ENCODE data around the gene PNPLA8. TPM values are rescaled to one million over a fixed set of nuclear protein-coding genes. Genes with fewer than 3 reads are reported as not detected.

Gene PNPLA8
- total and polyA plus RNA-seq, 4 donors, result 41.8 to 82.4 (median 58.5) TPM

- no peaks in the 10 kb centered on the region for H3K36me3 ChIP-seq (ENCODE audit: control insufficient read depth, insufficient read depth, low read length)
- H3K27ac ChIP-seq (ENCODE audit: low read depth, low read length), result peak overlapping the region; percentile 31
- no peak for DNase-seq (ENCODE audit: low read depth in 4 of 6, low spot score in 6 of 6)
- no peaks in the 10 kb centered on the region for H3K27me3 ChIP-seq (ENCODE audit: control insufficient read depth, insufficient read depth, low read length)
- 6% methylated on average over 2 of the region's 4 CpGs for WGBS (ENCODE audit: insufficient coverage)
- peaks cover 4% of the 10 kb centered on the region for H3K4me1 ChIP-seq (ENCODE audit: control insufficient read depth, insufficient read depth, low read length)
- H3K4me3 ChIP-seq (ENCODE audit: low read depth, low read length), result peak overlapping the region; percentile 67
- no peaks in the 10 kb centered on the region for H3K9me3 ChIP-seq (ENCODE audit: control insufficient read depth, insufficient read depth, low read length)
Measured at GRCh38 chr7:108454317-108454673, 71.6 kb downstream of the PNPLA8 start.

GRCh38 chr7:108453320-108453719 lies 72.6 kb downstream of the PNPLA8 start:
- no peak overlapping the region for H3K4me3 ChIP-seq (ENCODE audit: low read depth, low read length)
- no peaks in the 10 kb centered on the region for H3K9me3 ChIP-seq (ENCODE audit: control insufficient read depth, insufficient read depth, low read length)
- no peaks in the 10 kb centered on the region for H3K36me3 ChIP-seq (ENCODE audit: control insufficient read depth, insufficient read depth, low read length)
- H3K4me1 ChIP-seq (ENCODE audit: control insufficient read depth, insufficient read depth, low read length), result peaks cover 8% of the 10 kb centered on the region
- no CpG with 5 or more reads among the region's 4 CpGs for WGBS (ENCODE audit: insufficient coverage)
- no peak for DNase-seq (ENCODE audit: low read depth in 4 of 6, low spot score in 6 of 6)
- H3K27me3 ChIP-seq (ENCODE audit: control insufficient read depth, insufficient read depth, low read length), result no peaks in the 10 kb centered on the region
- H3K27ac ChIP-seq (ENCODE audit: low read depth, low read length), result no peak overlapping the region

- Histone ChIP-seq H3K36me3 (ENCODE audit: control insufficient read depth, insufficient read depth, low read length) (no peaks in the 10 kb centered on the region), H3K27ac (ENCODE audit: low read depth, low read length) (no peak overlapping the region), H3K27me3 (ENCODE audit: control insufficient read depth, insufficient read depth, low read length) (no peaks in the 10 kb centered on the region), H3K4me3 (ENCODE audit: low read depth, low read length) (no peak overlapping the region), H3K9me3 (ENCODE audit: control insufficient read depth, insufficient read depth, low read length) (no peaks in the 10 kb centered on the region), H3K4me1 (ENCODE audit: control insufficient read depth, insufficient read depth, low read length) (peaks cover 8% of the 10 kb centered on the region)
- 43% methylated on average over 1 of the region's 2 CpGs for WGBS (ENCODE audit: insufficient coverage)
- DNase-seq (ENCODE audit: low read depth in 4 of 6, low spot score in 6 of 6), result peak in 2 of 6 donors; percentile 53 to 61
Measured at GRCh38 chr7:108452707-108453106, 73.2 kb downstream of the PNPLA8 start.

GRCh38 chr7:108451296-108451848 lies 74.6 kb downstream of the PNPLA8 start:
- H3K4me3 ChIP-seq (ENCODE audit: low read depth, low read length), result no peak overlapping the region
- WGBS (ENCODE audit: insufficient coverage), result no CpG with 5 or more reads among the region's 2 CpGs
- H3K36me3 ChIP-seq (ENCODE audit: control insufficient read depth, insufficient read depth, low read length), result no peaks in the 10 kb centered on the region
- H3K4me1 ChIP-seq (ENCODE audit: control insufficient read depth, insufficient read depth, low read length), result peaks cover 8% of the 10 kb centered on the region
- no peak for DNase-seq (ENCODE audit: low read depth in 4 of 6, low spot score in 6 of 6)
- no peaks in the 10 kb centered on the region for H3K9me3 ChIP-seq (ENCODE audit: control insufficient read depth, insufficient read depth, low read length)
- H3K27me3 ChIP-seq (ENCODE audit: control insufficient read depth, insufficient read depth, low read length), result no peaks in the 10 kb centered on the region
- H3K27ac ChIP-seq (ENCODE audit: low read depth, low read length), result no peak overlapping the region

- DNase-seq (ENCODE audit: low read depth in 4 of 6, low spot score in 6 of 6), result peak in 1 of 6 donors; percentile 54
- no peaks in the 10 kb centered on the region for H3K9me3 ChIP-seq (ENCODE audit: control insufficient read depth, insufficient read depth, low read length)
- no peaks in the 10 kb centered on the region for H3K36me3 ChIP-seq (ENCODE audit: control insufficient read depth, insufficient read depth, low read length)
- H3K4me3 ChIP-seq (ENCODE audit: low read depth, low read length), result no peak overlapping the region
- WGBS (ENCODE audit: insufficient coverage), result no CpG with 5 or more reads among the region's 1 CpG
- peaks cover 6% of the 10 kb centered on the region for H3K4me1 ChIP-seq (ENCODE audit: control insufficient read depth, insufficient read depth, low read length)
- H3K27me3 ChIP-seq (ENCODE audit: control insufficient read depth, insufficient read depth, low read length), result no peaks in the 10 kb centered on the region
- no peak overlapping the region for H3K27ac ChIP-seq (ENCODE audit: low read depth, low read length)
Measured at GRCh38 chr7:108450160-108450559, 75.8 kb downstream of the PNPLA8 start.

GRCh38 chr7:108449521-108449920 lies 76.4 kb downstream of the PNPLA8 start:
- Histone ChIP-seq H3K4me3 (ENCODE audit: low read depth, low read length) (no peak overlapping the region), H3K27ac (ENCODE audit: low read depth, low read length) (peak overlapping the region; percentile 72), H3K36me3 (ENCODE audit: control insufficient read depth, insufficient read depth, low read length) (no peaks in the 10 kb centered on the region), H3K4me1 (ENCODE audit: control insufficient read depth, insufficient read depth, low read length) (peaks cover 6% of the 10 kb centered on the region), H3K9me3 (ENCODE audit: control insufficient read depth, insufficient read depth, low read length) (no peaks in the 10 kb centered on the region), H3K27me3 (ENCODE audit: control insufficient read depth, insufficient read depth, low read length) (no peaks in the 10 kb centered on the region)
- DNase-seq (ENCODE audit: low read depth in 4 of 6, low spot score in 6 of 6), result no peak

- Histone ChIP-seq H3K4me1 (ENCODE audit: control insufficient read depth, insufficient read depth, low read length) (peaks cover 6% of the 10 kb centered on the region), H3K9me3 (ENCODE audit: control insufficient read depth, insufficient read depth, low read length) (no peaks in the 10 kb centered on the region), H3K27ac (ENCODE audit: low read depth, low read length) (peak overlapping the region; percentile 72), H3K4me3 (ENCODE audit: low read depth, low read length) (peak overlapping the region; percentile 7), H3K27me3 (ENCODE audit: control insufficient read depth, insufficient read depth, low read length) (no peaks in the 10 kb centered on the region), H3K36me3 (ENCODE audit: control insufficient read depth, insufficient read depth, low read length) (no peaks in the 10 kb centered on the region)
- DNase-seq (ENCODE audit: low read depth in 4 of 6, low spot score in 6 of 6), result peak in 3 of 6 donors; percentile 36 to 83 (median 70)
- 29% methylated on average over 6 of the region's 11 CpGs for WGBS (ENCODE audit: insufficient coverage)
Measured at GRCh38 chr7:108448584-108449505, 77.1 kb downstream of the PNPLA8 start.

GRCh38 chr7:108442039-108442568 lies 83.8 kb downstream of the PNPLA8 start:
- Histone ChIP-seq H3K4me3 (ENCODE audit: low read depth, low read length) (no peak overlapping the region), H3K36me3 (ENCODE audit: control insufficient read depth, insufficient read depth, low read length) (no peaks in the 10 kb centered on the region), H3K27ac (ENCODE audit: low read depth, low read length) (no peak overlapping the region), H3K27me3 (ENCODE audit: control insufficient read depth, insufficient read depth, low read length) (no peaks in the 10 kb centered on the region), H3K4me1 (ENCODE audit: control insufficient read depth, insufficient read depth, low read length) (no peaks in the 10 kb centered on the region), H3K9me3 (ENCODE audit: control insufficient read depth, insufficient read depth, low read length) (no peaks in the 10 kb centered on the region)
- 70% methylated on average over 3 of the region's 5 CpGs for WGBS (ENCODE audit: insufficient coverage)
- no peak for DNase-seq (ENCODE audit: low read depth in 4 of 6, low spot score in 6 of 6)

GRCh38 chr7:108441392-108441955 lies 84.5 kb downstream of the PNPLA8 start:
- DNase-seq (ENCODE audit: low read depth in 4 of 6, low spot score in 6 of 6), result no peak
- Histone ChIP-seq H3K4me3 (ENCODE audit: low read depth, low read length) (no peak overlapping the region), H3K27ac (ENCODE audit: low read depth, low read length) (no peak overlapping the region), H3K36me3 (ENCODE audit: control insufficient read depth, insufficient read depth, low read length) (no peaks in the 10 kb centered on the region), H3K27me3 (ENCODE audit: control insufficient read depth, insufficient read depth, low read length) (no peaks in the 10 kb centered on the region), H3K9me3 (ENCODE audit: control insufficient read depth, insufficient read depth, low read length) (no peaks in the 10 kb centered on the region), H3K4me1 (ENCODE audit: control insufficient read depth, insufficient read depth, low read length) (no peaks in the 10 kb centered on the region)
- no CpG with 5 or more reads among the region's 4 CpGs for whole genome bisulfite sequencing (ENCODE audit: insufficient coverage)

Data from spinal cord (tissue), 10 donors.